ENCODE results near the gene C13orf42.
"Not testable (repeated sequence)": the region's sequence is repeated elsewhere in the genome, so short reads cannot be mapped to it uniquely, and the experiment has no call there.

Gene C13orf42

GRCh38 chr13:51118809-51119431, 7.8 kb upstream of the C13orf42 start:
- no peak for DNase-seq

GRCh38 chr13:51113969-51114368, 2.9 kb upstream of the C13orf42 start:
- no peak for DNase-seq

- no peak for DNase-seq
Observed at GRCh38 chr13:51113186-51113881, 2.3 kb upstream of the C13orf42 start.

GRCh38 chr13:51112771-51113170, 1.7 kb upstream of the C13orf42 start:
- no peak for DNase-seq

- no peak for DNase-seq
Observed at GRCh38 chr13:51111997-51112396, 923 bp upstream of the C13orf42 start.

GRCh38 chr13:51107996-51108395, 3.1 kb downstream of the C13orf42 start:
- no peak for DNase-seq

GRCh38 chr13:51105046-51105445, 6.0 kb downstream of the C13orf42 start:
- DNase-seq: no peak

- DNase-seq: no peak
Observed at GRCh38 chr13:51101636-51102235, 9.3 kb downstream of the C13orf42 start.

- DNase-seq: no peak
Observed at GRCh38 chr13:51097353-51098043, 13.6 kb downstream of the C13orf42 start.

GRCh38 chr13:51096131-51096530, 14.9 kb downstream of the C13orf42 start:
- no peak for DNase-seq

GRCh38 chr13:51093574-51093973, 17.5 kb downstream of the C13orf42 start:
- DNase-seq: no peak

GRCh38 chr13:51091839-51092238, 19.2 kb downstream of the C13orf42 start:
- no peak for DNase-seq

- DNase-seq: no peak
Observed at GRCh38 chr13:51083706-51084105, 27.4 kb downstream of the C13orf42 start.

GRCh38 chr13:51080478-51081065, 30.5 kb downstream of the C13orf42 start:
- not testable (repeated sequence) for DNase-seq

- no peak for DNase-seq
Observed at GRCh38 chr13:51071493-51071892, 39.6 kb downstream of the C13orf42 start.

GRCh38 chr13:51070005-51070649, 40.9 kb downstream of the C13orf42 start:
- DNase-seq: peak; percentile 66

GRCh38 chr13:51068501-51068900, 42.6 kb downstream of the C13orf42 start:
- DNase-seq: no peak

GRCh38 chr13:51067706-51068105, 43.4 kb downstream of the C13orf42 start:
- DNase-seq: no peak

GRCh38 chr13:51067210-51067701, 43.8 kb downstream of the C13orf42 start:
- no peak for DNase-seq

GRCh38 chr13:51066091-51066831, 44.8 kb downstream of the C13orf42 start:
- no peak for DNase-seq

GRCh38 chr13:51065372-51066090, 45.5 kb downstream of the C13orf42 start:
- DNase-seq: no peak

Measured in NCI-H2081 treated with DMSO at 0.1 percent for 48 hours (cell line).